K562 (cell line): ENCODE data around the gene JMJD1C.

Source experiments
- CBFA2T3 ChIP-seq: fragments of 450-650 bp; IDR thresholded peaks from 2 replicates; pipeline ENCODE4 v1.6.1; 2017
- CBFB ChIP-seq: sonication (generic); formaldehyde crosslinking; IDR thresholded peaks from 2 replicates; pipeline ENCODE4 v1.4.0; 2020; ENCODE audit warnings: mild to moderate bottlenecking, missing genetic modification reagents
- CHD1 ChIP-seq: fragments of 200-600 bp; sonication (generic); IDR thresholded peaks from one replicate; pipeline ENCODE4 v1.6.1; 2012; ENCODE audit warnings: mild to moderate bottlenecking, moderate library complexity, low read length, inconsistent platforms
- HDAC1 ChIP-seq, 2 experiments: fragments of 450-650 bp; IDR thresholded peaks; 2 replicates each; pipeline ENCODE4 v1.6.1; 2016 to 2017; ENCODE audit warnings: inconsistent platforms in 1 of 2, mild to moderate bottlenecking in 1 of 2, moderate library complexity in 1 of 2
- NRF1 ChIP-seq, 2 experiments: fragments of 450-650 bp; IDR thresholded peaks in 1 of 2; conservative IDR thresholded peaks in 1 of 2; 2 replicates each; pipeline ENCODE4 v1.6.1; 2014; ENCODE audit warnings: mild to moderate bottlenecking in 2 of 2
- POLR2A ChIP-seq: fragments of 450-650 bp; conservative IDR thresholded peaks from 2 replicates; pipeline ENCODE4 v1.6.1; 2016
- ZNF224 ChIP-seq: sonication (generic); formaldehyde crosslinking; IDR thresholded peaks from 2 replicates; pipeline ENCODE4 v1.8.0; 2022; ENCODE audit warnings: mild to moderate bottlenecking, missing genetic modification reagents
- ZNF274 ChIP-seq: IDR thresholded peaks from 2 replicates; pipeline ENCODE4 v1.6.1; 2011; ENCODE audit warnings: low read depth, mild to moderate bottlenecking, low read length, moderate library complexity, borderline replicate concordance
- ZSCAN32 ChIP-seq: fragments of 450-650 bp; formaldehyde crosslinking; IDR thresholded peaks from 2 replicates; pipeline ENCODE4 v1.4.0; 2020; ENCODE audit warnings: mild to moderate bottlenecking, moderate library complexity
- TF ChIP-seq, protein P1 (sequence below): fragments of 200-800 bp; sonication (Bioruptor generic); IDR thresholded peaks from 2 replicates; pipeline ENCODE4 v1.6.1; 2017; ENCODE audit warnings: missing genetic modification characterization, missing compliant biosample characterization

DNA sequence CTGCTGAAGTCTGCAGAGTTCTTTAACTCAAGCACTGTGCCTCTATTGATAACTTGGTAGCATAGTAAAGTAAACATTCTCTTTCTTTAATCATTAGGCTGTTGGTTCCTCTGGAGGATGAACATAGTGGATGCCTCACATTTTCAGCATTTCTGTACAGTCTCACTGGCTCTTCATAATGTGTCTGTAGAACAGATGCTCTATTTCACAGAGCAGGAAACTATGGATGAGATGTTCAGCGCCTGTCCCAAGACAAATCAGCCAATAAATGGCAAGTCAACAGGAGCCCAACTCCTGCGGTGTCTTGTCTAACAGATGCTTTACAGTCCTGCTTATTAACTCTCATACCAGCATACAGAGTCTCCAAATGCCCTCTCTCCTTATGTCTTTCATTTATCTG is 296.2 kb downstream of the JMJD1C start:
- no peak for TF ChIP-seq CBFB
- TF ChIP-seq ZNF224 (CRISPR knock-in tag) = no peak
- TF ChIP-seq NRF1 (conservative IDR thresholded peaks at IDR 0.05 in 1 of 2, IDR thresholded peaks at IDR 0.05 in 1 of 2) = no peak
- no peak for TF ChIP-seq CHD1
- TF ChIP-seq POLR2A = no peak
- TF ChIP-seq CBFA2T3 = no peak
- TF ChIP-seq ZNF274 = no peak
- no peak for TF ChIP-seq HDAC1 (IDR thresholded peaks at IDR 0.05)
- TF ChIP-seq, protein P1, sequence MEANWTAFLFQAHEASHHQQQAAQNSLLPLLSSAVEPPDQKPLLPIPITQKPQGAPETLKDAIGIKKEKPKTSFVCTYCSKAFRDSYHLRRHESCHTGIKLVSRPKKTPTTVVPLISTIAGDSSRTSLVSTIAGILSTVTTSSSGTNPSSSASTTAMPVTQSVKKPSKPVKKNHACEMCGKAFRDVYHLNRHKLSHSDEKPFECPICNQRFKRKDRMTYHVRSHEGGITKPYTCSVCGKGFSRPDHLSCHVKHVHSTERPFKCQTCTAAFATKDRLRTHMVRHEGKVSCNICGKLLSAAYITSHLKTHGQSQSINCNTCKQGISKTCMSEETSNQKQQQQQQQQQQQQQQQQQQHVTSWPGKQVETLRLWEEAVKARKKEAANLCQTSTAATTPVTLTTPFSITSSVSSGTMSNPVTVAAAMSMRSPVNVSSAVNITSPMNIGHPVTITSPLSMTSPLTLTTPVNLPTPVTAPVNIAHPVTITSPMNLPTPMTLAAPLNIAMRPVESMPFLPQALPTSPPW (CRISPR knock-in tag) = no peak
- no peak for TF ChIP-seq ZSCAN32 (CRISPR knock-in tag)
